Suprapubic skin (tissue), 4 donors: ENCODE data around the gene CBFA2T2. TPM values are rescaled to one million over a fixed set of nuclear protein-coding genes. Genes with fewer than 3 reads are reported as not detected.

ENCODE experiments used
- DNase-seq, 2 donors: peaks; one replicate each; pipeline ENCODE4 v3.0.0-alpha.2; 2019; ENCODE audit warnings: low spot score in 2 of 2
- H3K27ac ChIP-seq: fragments of 200-600 bp; sonication (generic); one replicate; pipeline ENCODE4 v1.5.1; 2019
- H3K27me3 ChIP-seq: fragments of 200-600 bp; sonication (generic); one replicate; pipeline ENCODE4 v1.5.1; 2019
- H3K36me3 ChIP-seq: fragments of 200-600 bp; sonication (generic); one replicate; pipeline ENCODE4 v1.5.1; 2019
- H3K4me1 ChIP-seq: fragments of 200-600 bp; sonication (generic); one replicate; pipeline ENCODE4 v1.5.1; 2019
- H3K4me3 ChIP-seq: fragments of 200-600 bp; sonication (generic); one replicate; pipeline ENCODE4 v1.5.1; 2019; ENCODE audit warnings: mild to moderate bottlenecking
- H3K9me3 ChIP-seq: fragments of 200-600 bp; sonication (generic); one replicate; pipeline ENCODE4 v1.5.1; 2019
- EP300 ChIP-seq: sonication (generic); formaldehyde crosslinking; IDR thresholded peaks from one replicate; pipeline ENCODE4 v1.6.1; 2017; ENCODE audit warnings: antibody characterized with exemption
- POLR2A ChIP-seq, 2 donors: fragments of 450-650 bp; IDR thresholded peaks; one replicate each; pipeline ENCODE4 v1.6.1; 2017; ENCODE audit warnings: antibody characterized with exemption in 2 of 2, mild to moderate bottlenecking in 2 of 2, moderate library complexity in 2 of 2
- POLR2AphosphoS5 ChIP-seq, 3 donors: sonication (generic); formaldehyde crosslinking; IDR thresholded peaks; one replicate each; pipeline ENCODE4 v1.6.1; 2017; ENCODE audit warnings: antibody characterized with exemption in 3 of 3
- WGBS: methylation state at CpG from one replicate; pipeline ENCODE4 v1.1.5; 2018; 5-methylcytosine and 5-hydroxymethylcytosine counted together
- total RNA-seq, 4 donors: library from RNA; depleted of rRNA; stranded (reverse); fragments of >200 nt; gene quantifications; one replicate each; pipeline ENCODE4 v1.1.0, GENCODE V29; 2016
- TF ChIP-seq, protein P1 (sequence below), 2 donors: fragments of 200-600 bp in 1 of 2; fragments of 450-650 bp in 1 of 2; sonication (generic) in 1 of 2; IDR thresholded peaks; one replicate each; pipeline ENCODE4 v1.5.1; 2016 to 2019; ENCODE audit warnings: antibody characterized with exemption in 2 of 2, mild to moderate bottlenecking in 1 of 2, moderate library complexity in 1 of 2

CBFA2T2 gene
- total RNA-seq, 4 donors from 2014 or later, result 20.9 to 36.7 (median 26.1) TPM

DNA sequence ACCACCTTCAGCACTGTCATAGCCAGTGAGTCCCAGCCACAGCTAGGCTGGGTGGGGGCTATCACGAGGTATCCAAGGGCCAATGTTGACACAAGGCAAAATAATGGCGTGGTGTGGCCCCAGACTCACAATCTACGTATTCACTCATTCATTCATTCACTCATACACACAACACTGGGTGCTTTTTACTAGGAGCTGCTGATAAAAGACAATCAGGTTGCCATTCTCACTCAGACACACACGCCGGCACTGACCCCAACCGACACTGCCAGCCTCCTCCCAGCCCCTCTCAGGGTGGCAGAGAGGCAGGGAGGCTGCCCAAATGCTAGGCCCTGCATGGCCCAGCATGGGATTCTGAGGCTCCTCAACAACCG lies 170.8 kb downstream of the CBFA2T2 start:
- TF ChIP-seq POLR2AphosphoS5 (IDR thresholded peaks at IDR 0.05), result no peak
- no peak for TF ChIP-seq POLR2A (IDR thresholded peaks at IDR 0.05)
- no peak for TF ChIP-seq EP300
- TF ChIP-seq, protein P1, sequence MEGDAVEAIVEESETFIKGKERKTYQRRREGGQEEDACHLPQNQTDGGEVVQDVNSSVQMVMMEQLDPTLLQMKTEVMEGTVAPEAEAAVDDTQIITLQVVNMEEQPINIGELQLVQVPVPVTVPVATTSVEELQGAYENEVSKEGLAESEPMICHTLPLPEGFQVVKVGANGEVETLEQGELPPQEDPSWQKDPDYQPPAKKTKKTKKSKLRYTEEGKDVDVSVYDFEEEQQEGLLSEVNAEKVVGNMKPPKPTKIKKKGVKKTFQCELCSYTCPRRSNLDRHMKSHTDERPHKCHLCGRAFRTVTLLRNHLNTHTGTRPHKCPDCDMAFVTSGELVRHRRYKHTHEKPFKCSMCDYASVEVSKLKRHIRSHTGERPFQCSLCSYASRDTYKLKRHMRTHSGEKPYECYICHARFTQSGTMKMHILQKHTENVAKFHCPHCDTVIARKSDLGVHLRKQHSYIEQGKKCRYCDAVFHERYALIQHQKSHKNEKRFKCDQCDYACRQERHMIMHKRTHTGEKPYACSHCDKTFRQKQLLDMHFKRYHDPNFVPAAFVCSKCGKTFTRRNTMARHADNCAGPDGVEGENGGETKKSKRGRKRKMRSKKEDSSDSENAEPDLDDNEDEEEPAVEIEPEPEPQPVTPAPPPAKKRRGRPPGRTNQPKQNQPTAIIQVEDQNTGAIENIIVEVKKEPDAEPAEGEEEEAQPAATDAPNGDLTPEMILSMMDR (IDR thresholded peaks at IDR 0.05), result no peak
- Histone ChIP-seq H3K27me3 (no peaks in the 10 kb centered on the region), H3K4me1 (peaks cover 20% of the 10 kb centered on the region), H3K9me3 (no peaks in the 10 kb centered on the region), H3K36me3 (peaks cover 33% of the 10 kb centered on the region), H3K4me3 (no peak overlapping the region), H3K27ac (no peak overlapping the region)
- WGBS, result 93% methylated on average over 7 of the region's 7 CpGs
- DNase-seq, result no peak

DNA sequence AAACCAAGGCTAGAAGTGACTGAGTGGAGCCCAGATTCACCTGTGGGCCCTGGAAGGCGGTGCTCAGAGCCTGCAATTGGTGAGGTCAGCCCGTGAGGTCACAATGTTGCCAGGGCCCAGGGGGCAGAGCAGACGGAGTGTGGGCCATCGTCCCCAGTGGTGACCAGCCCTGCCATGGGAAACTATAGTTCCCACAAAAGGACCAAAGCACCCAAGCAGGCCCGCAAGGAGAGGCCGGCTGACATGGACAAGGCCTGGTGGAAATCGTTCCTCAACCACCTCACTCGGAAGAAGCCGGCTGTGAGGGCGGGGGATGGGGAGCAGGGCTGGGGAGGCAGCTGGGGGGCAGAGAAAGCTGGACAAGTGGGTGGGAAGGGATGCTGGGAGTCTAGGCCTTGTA lies 172.3 kb downstream of the CBFA2T2 start, which contains the start of gene C20orf144:
Gene C20orf144 (plus strand): TSS at position 156 of the 400 bp plus-strand sequence. CDS start 19 bp downstream, at position 175.
- DNase-seq, result no peak
- Histone ChIP-seq H3K27me3 (no peaks in the 10 kb centered on the region), H3K4me1 (peaks cover 31% of the 10 kb centered on the region), H3K27ac (no peak within 1 kb of the TSS), H3K9me3 (no peaks in the 10 kb centered on the region), H3K36me3 (peaks cover 27% of the 10 kb centered on the region), H3K4me3 (peak within 1 kb of the TSS; percentile 58)
- 90% methylated on average over 8 of the region's 10 CpGs for WGBS
- TF ChIP-seq, protein P1 (IDR thresholded peaks at IDR 0.05), result no peak
- TF ChIP-seq POLR2A (IDR thresholded peaks at IDR 0.05), result no peak
- TF ChIP-seq POLR2AphosphoS5 (IDR thresholded peaks at IDR 0.05), result no peak
- TF ChIP-seq EP300, result no peak

DNA sequence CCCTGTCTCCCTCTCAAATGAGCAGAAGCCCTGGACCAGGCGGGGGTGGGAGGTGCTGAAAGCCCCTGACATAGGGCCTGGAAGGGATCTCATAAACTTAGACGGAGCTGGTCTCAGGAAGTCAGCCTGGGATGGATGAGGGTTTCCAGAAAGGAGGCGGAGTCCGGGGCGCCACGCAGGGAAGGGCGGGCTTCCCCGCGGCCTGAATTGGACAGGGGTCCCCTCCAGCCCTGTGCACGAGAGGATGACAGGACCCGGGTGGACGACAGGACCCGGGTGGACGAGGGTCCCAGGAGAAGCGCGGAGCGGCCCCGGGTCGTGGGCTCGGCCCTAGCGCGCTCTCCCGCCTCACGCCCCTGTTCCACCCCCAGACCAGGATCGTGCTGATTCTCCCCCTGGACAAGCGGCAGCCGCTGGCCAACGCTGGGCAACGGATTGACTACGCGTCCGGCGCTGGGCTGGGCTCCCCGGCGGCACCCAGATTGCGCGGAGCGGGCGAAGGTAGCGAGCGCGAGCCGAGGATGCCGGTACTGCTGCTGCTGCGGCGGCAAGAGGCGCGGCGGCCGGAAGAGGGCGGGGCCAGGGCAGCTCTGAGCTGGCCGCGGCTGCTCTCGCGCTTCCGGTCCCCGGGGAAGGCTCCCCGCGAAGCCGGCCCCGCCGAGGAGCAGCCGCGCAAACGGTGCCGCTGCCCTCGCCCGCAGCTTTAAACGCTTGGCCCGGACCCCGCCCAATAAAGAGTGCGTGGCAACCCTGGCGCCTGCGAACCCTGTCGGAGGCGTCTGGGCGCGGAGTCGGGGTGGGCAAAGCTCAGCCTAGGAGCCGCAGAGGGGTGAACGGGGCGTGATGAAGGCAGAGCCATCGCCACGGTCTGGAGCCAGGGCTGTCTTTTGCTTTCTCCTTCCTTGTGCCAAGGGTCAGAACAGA lies 173.5 kb downstream of the CBFA2T2 start:
- H3K4me3 ChIP-seq, result peak overlapping the region; percentile 58
- H3K27me3 ChIP-seq, result no peaks in the 10 kb centered on the region
- no peak for DNase-seq
- peak overlapping the region; percentile 74 for H3K27ac ChIP-seq
- no peak for TF ChIP-seq POLR2AphosphoS5 (IDR thresholded peaks at IDR 0.05)
- TF ChIP-seq, protein P1 (IDR thresholded peaks at IDR 0.05), result no peak
- TF ChIP-seq POLR2A (IDR thresholded peaks at IDR 0.05), result peak in 1 of 2 donors; percentile 39
- peaks cover 43% of the 10 kb centered on the region for H3K4me1 ChIP-seq
- peaks cover 16% of the 10 kb centered on the region for H3K36me3 ChIP-seq
- no peaks in the 10 kb centered on the region for H3K9me3 ChIP-seq
- under 1% methylated on average over 36 of the region's 84 CpGs for WGBS

DNA sequence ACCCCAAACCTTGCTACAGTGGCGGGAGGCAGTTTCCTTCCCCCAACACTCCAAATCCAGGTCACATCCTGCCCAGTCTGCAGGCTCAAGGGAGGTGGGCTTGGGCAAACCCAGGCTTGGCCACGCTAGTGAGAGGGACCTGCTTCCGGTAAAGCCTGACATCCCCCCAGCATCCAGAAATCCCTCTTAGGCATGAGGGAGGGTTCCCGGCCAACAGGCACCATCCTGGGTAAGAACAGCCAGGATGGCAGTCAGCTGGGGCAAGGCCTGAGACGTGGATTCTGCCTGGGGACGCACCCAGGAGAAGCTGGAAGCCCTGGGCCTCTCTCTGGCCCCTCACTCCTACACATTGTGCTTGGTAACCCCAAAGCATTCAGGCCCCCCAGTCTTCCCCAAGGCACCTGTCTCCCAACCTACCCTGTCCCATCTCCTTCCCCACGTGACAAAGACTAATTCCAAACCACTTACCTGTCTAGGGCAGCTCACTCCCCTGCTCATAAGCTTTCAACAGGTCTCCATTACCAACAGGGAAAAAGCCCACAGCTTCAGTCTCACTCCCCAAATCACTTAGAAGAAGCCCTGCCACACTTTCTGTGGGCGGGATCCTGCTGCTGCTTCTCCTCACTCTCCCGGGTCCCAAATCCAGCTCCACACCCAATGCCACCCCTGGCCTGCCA lies 174.3 kb downstream of the CBFA2T2 start:
- H3K4me1 ChIP-seq, result peaks cover 50% of the 10 kb centered on the region
- no peaks in the 10 kb centered on the region for H3K27me3 ChIP-seq
- peak overlapping the region; percentile 74 for H3K27ac ChIP-seq
- no peak for DNase-seq
- H3K4me3 ChIP-seq, result peak overlapping the region; percentile 58
- TF ChIP-seq EP300, result no peak
- TF ChIP-seq, protein P1 (IDR thresholded peaks at IDR 0.05), result no peak
- no peak for TF ChIP-seq POLR2A (IDR thresholded peaks at IDR 0.05)
- no peak for TF ChIP-seq POLR2AphosphoS5 (IDR thresholded peaks at IDR 0.05)
- WGBS, result 48% methylated on average over 5 of the region's 9 CpGs
- H3K36me3 ChIP-seq, result peaks cover 10% of the 10 kb centered on the region
- no peaks in the 10 kb centered on the region for H3K9me3 ChIP-seq

DNA sequence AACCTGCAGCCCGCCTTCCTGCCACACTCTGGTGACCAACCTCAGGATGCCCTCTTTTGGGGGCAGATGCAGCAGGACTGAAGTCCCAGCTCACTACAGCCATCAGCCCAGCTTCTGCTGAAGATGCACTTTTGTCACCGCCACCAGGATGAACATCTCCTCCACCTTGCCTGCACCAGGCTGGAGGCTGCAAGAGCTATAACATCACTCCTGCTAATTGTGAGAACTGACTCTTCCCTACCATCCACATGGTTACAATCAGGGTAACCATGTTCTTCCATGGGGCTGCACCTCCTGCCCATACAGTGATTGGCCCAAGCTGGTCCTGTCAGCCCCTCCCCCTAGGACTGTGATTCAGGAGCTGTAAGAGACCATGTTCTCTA lies 174.9 kb downstream of the CBFA2T2 start:
- H3K4me1 ChIP-seq, result peaks cover 52% of the 10 kb centered on the region
- WGBS, result 96% methylated on average over 2 of the region's 2 CpGs
- H3K27me3 ChIP-seq, result no peaks in the 10 kb centered on the region
- H3K27ac ChIP-seq, result no peak overlapping the region
- H3K9me3 ChIP-seq, result no peaks in the 10 kb centered on the region
- H3K4me3 ChIP-seq, result no peak overlapping the region
- H3K36me3 ChIP-seq, result peaks cover 5% of the 10 kb centered on the region
- DNase-seq, result no peak
- TF ChIP-seq POLR2AphosphoS5 (IDR thresholded peaks at IDR 0.05) (no peak), POLR2A (IDR thresholded peaks at IDR 0.05) (no peak)
- TF ChIP-seq, protein P1 (IDR thresholded peaks at IDR 0.05), result no peak
